Gastroesophageal sphincter (tissue), 3 donors: Measurements from ENCODE around the gene GPHN.

ENCODE experiments used
- EP300 ChIP-seq: sonication (generic); formaldehyde crosslinking; IDR thresholded peaks from one replicate; pipeline ENCODE4 v1.6.1; 2017; ENCODE audit warnings: antibody characterized with exemption, mild to moderate bottlenecking
- POLR2A ChIP-seq, 2 donors: fragments of 450-650 bp; IDR thresholded peaks; one replicate each; pipeline ENCODE4 v1.6.1; 2017; ENCODE audit warnings: antibody characterized with exemption in 2 of 2, mild to moderate bottlenecking in 2 of 2, moderate library complexity in 1 of 2
- POLR2AphosphoS5 ChIP-seq: sonication (generic); formaldehyde crosslinking; IDR thresholded peaks from one replicate; pipeline ENCODE4 v1.6.1; 2017; ENCODE audit warnings: antibody characterized with exemption
- TF ChIP-seq, protein P1 (sequence below), 4 experiments: fragments of 200-600 bp in 2 of 4; fragments of 450-650 bp in 2 of 4; sonication (generic) in 1 of 4; IDR thresholded peaks; one replicate each; pipeline ENCODE4 v1.5.1; 2017 to 2019; ENCODE audit warnings: antibody characterized with exemption in 4 of 4, mild to moderate bottlenecking in 2 of 4, moderate library complexity in 2 of 4

DNA sequence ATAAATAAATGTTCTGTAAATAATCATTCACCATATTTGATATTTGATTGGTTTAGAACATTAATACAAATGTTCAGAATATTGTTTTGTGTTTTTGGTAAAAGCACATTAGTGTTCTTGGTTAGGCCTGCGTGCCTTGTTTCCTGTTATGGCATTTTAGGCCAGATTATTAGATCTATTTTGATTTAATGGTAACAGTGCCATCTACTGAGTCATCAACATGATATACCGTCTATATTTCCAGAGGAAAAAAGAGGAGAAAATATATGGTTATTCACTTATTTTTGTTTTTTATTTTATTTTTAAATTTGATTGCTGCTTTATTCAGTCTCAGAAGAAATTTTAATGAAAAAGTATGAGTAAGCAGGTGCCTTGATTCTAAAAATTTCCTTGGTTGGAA lies 60.3 kb downstream of the GPHN start:
- TF ChIP-seq, protein P1, sequence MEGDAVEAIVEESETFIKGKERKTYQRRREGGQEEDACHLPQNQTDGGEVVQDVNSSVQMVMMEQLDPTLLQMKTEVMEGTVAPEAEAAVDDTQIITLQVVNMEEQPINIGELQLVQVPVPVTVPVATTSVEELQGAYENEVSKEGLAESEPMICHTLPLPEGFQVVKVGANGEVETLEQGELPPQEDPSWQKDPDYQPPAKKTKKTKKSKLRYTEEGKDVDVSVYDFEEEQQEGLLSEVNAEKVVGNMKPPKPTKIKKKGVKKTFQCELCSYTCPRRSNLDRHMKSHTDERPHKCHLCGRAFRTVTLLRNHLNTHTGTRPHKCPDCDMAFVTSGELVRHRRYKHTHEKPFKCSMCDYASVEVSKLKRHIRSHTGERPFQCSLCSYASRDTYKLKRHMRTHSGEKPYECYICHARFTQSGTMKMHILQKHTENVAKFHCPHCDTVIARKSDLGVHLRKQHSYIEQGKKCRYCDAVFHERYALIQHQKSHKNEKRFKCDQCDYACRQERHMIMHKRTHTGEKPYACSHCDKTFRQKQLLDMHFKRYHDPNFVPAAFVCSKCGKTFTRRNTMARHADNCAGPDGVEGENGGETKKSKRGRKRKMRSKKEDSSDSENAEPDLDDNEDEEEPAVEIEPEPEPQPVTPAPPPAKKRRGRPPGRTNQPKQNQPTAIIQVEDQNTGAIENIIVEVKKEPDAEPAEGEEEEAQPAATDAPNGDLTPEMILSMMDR (IDR thresholded peaks at IDR 0.05) = no peak
- no peak for TF ChIP-seq POLR2A (IDR thresholded peaks at IDR 0.05)
- TF ChIP-seq EP300 = no peak
- TF ChIP-seq POLR2AphosphoS5 = no peak
